Amygdala (tissue), 56 donors: ENCODE data around the gene HEPH.
"Not testable (repeated sequence)": the region's sequence is repeated elsewhere in the genome, so short reads cannot be mapped to it uniquely, and the experiment has no call there.

ENCODE experiments used
- DNase-seq, 56 donors: peaks; one replicate each; lab custom pipeline; 2025; lab: John Stamatoyannopoulos, UW

The HEPH gene

GRCh38 chrX:66203114-66203513 lies 39.1 kb downstream of the HEPH start:
- DNase-seq: no peak

GRCh38 chrX:66221856-66222255 lies 57.8 kb downstream of the HEPH start:
- DNase-seq: no peak

GRCh38 chrX:66232296-66232695 lies 68.2 kb downstream of the HEPH start:
- DNase-seq: no peak

- DNase-seq: peak in 28 of 56 donors; percentile 0 to 30 (median 0)
Measured at GRCh38 chrX:66233209-66233608, 69.2 kb downstream of the HEPH start.

- DNase-seq: not testable (repeated sequence)
Measured at GRCh38 chrX:66233904-66234303, 69.9 kb downstream of the HEPH start.

- no peak for DNase-seq
Measured at GRCh38 chrX:66255359-66255967, 91.4 kb downstream of the HEPH start.

GRCh38 chrX:66262807-66263206 lies 98.8 kb downstream of the HEPH start:
- no peak for DNase-seq
